ENCODE data around the gene CDHR1. TPM values are rescaled to one million over a fixed set of nuclear protein-coding genes. Genes with fewer than 3 reads are reported as not detected.

The CDHR1 gene
- total and polyA plus RNA-seq, 2 of the 8 experiments (the other 6 are each of a cell fraction or from before 2014, with no cell fraction given): 3.9 to 10.5 TPM

DNA sequence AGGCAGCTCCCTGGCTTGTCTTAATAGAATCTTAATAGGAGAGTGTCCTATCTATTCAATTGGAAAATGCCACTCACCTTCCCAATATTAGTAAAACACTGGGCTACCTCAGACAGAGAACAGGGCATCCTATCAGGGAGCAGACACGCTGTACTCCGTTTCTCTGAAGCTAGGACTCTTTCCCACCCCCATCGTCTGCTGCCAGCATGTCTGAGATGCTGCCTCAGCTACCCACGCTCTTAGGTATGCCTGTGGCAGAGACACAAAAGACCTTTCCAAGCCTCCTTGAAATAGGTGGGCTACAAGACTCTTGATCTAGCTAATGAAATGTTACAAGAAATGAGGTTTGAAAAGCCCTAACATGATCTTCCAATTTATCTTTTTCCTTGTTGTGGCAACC lies 33.5 kb downstream of the CDHR1 start (continued):
- TF ChIP-seq, protein P1, sequence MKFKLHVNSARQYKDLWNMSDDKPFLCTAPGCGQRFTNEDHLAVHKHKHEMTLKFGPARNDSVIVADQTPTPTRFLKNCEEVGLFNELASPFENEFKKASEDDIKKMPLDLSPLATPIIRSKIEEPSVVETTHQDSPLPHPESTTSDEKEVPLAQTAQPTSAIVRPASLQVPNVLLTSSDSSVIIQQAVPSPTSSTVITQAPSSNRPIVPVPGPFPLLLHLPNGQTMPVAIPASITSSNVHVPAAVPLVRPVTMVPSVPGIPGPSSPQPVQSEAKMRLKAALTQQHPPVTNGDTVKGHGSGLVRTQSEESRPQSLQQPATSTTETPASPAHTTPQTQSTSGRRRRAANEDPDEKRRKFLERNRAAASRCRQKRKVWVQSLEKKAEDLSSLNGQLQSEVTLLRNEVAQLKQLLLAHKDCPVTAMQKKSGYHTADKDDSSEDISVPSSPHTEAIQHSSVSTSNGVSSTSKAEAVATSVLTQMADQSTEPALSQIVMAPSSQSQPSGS (IDR thresholded peaks at IDR 0.05; ENCODE audit: low read length): no peak
- TF ChIP-seq CBX5 (IDR thresholded peaks at IDR 0.05; ENCODE audit: low read depth, low read length) (no peak), CHD2 (IDR thresholded peaks at IDR 0.05; ENCODE audit: low read length) (no peak), RFX5 (IDR thresholded peaks at IDR 0.05; ENCODE audit: borderline replicate concordance, low read depth, low read length) (no peak)

Measured in H1 (cell line).